ENCODE data around the gene CCDC85C. TPM values are rescaled to one million over a fixed set of nuclear protein-coding genes. Genes with fewer than 3 reads are reported as not detected.

CCDC85C gene
- total and polyA plus RNA-seq, 3 donors from 2014 or later = 25.6 to 28.3 (median 26.4) TPM

DNA sequence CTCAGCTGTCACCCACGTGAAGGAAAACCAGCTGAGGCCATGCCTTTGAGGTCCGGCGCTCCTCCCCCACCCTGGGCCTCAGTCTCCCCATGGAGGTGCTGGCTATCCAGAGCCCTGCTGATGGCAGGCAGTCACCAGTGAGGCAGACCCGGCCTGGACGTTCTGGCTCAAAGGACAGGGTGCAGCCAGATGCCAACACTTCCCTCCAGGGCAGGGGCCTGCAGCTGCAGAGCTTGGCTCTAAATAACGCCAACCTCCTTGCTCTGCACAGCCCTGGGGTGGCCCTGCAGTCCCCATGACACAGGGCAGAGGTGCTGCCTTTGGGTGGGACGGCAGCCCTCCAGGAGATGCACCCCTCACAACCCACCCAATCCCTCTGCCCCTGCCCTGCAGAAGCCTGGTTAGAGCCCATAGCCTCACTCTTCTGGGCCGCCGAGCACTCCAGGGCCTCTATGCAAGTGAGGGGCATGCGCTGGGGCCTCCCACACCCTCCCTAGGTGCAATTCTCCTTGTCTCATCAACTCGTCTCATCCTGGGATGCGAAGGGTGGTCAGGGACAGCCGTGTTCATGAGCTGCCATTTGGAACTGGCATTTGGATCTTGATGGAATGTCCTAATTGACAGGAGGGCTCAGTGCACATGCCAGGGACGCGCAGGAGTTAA lies 30.4 kb downstream of the CCDC85C start:
- DNase-seq = no peak
- H3K27me3 ChIP-seq = no peaks in the 10 kb centered on the region
- TF ChIP-seq, protein P1, sequence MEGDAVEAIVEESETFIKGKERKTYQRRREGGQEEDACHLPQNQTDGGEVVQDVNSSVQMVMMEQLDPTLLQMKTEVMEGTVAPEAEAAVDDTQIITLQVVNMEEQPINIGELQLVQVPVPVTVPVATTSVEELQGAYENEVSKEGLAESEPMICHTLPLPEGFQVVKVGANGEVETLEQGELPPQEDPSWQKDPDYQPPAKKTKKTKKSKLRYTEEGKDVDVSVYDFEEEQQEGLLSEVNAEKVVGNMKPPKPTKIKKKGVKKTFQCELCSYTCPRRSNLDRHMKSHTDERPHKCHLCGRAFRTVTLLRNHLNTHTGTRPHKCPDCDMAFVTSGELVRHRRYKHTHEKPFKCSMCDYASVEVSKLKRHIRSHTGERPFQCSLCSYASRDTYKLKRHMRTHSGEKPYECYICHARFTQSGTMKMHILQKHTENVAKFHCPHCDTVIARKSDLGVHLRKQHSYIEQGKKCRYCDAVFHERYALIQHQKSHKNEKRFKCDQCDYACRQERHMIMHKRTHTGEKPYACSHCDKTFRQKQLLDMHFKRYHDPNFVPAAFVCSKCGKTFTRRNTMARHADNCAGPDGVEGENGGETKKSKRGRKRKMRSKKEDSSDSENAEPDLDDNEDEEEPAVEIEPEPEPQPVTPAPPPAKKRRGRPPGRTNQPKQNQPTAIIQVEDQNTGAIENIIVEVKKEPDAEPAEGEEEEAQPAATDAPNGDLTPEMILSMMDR (IDR thresholded peaks at IDR 0.05) = no peak
- no peak for TF ChIP-seq POLR2A (IDR thresholded peaks at IDR 0.05)
- no peaks in the 10 kb centered on the region for H3K9me3 ChIP-seq
- H3K36me3 ChIP-seq (ENCODE audit: low read depth, missing control alignments) = no peaks in the 10 kb centered on the region
- H3K4me3 ChIP-seq = no peak overlapping the region
- H3K4me1 ChIP-seq = peaks cover 74% of the 10 kb centered on the region
- intact Hi-C loops (cut with DNase I; ENCODE audit: low total_unique reads) = no loop called here
- WGBS, 2 donors = 56 to 76% methylated on average over 11 to 15 of the region's 15 CpGs
- H3K27ac ChIP-seq = no peak overlapping the region

GRCh38 chr14:99573000-99573330 lies 31.0 kb downstream of the CCDC85C start:
- no peak for DNase-seq
- no peak overlapping the region for H3K27ac ChIP-seq
- intact Hi-C loops (cut with DNase I; ENCODE audit: low total_unique reads) = no loop called here
- H3K36me3 ChIP-seq (ENCODE audit: low read depth, missing control alignments) = no peaks in the 10 kb centered on the region
- no peaks in the 10 kb centered on the region for H3K9me3 ChIP-seq
- peaks cover 78% of the 10 kb centered on the region for H3K4me1 ChIP-seq
- H3K4me3 ChIP-seq = no peak overlapping the region
- TF ChIP-seq, protein P1 (IDR thresholded peaks at IDR 0.05) = no peak
- no peak for TF ChIP-seq POLR2A (IDR thresholded peaks at IDR 0.05)
- H3K27me3 ChIP-seq = no peaks in the 10 kb centered on the region
- WGBS, 2 donors = 78 to 85% methylated on average over 3 to 16 of the region's 16 CpGs

- no peaks in the 10 kb centered on the region for H3K27me3 ChIP-seq
- no peak overlapping the region for H3K27ac ChIP-seq
- intact Hi-C loops (cut with DNase I; ENCODE audit: low total_unique reads) = no loop called here
- peaks cover 78% of the 10 kb centered on the region for H3K4me1 ChIP-seq
- 71 to 74% methylated on average over 16 to 18 of the region's 18 CpGs for WGBS, 2 donors
- H3K36me3 ChIP-seq (ENCODE audit: low read depth, missing control alignments) = no peaks in the 10 kb centered on the region
- DNase-seq = no peak
- TF ChIP-seq, protein P1 (IDR thresholded peaks at IDR 0.05) = no peak
- no peak for TF ChIP-seq POLR2A (IDR thresholded peaks at IDR 0.05)
- no peak overlapping the region for H3K4me3 ChIP-seq
- no peaks in the 10 kb centered on the region for H3K9me3 ChIP-seq
Observed at GRCh38 chr14:99572173-99572999, 31.6 kb downstream of the CCDC85C start.

DNA sequence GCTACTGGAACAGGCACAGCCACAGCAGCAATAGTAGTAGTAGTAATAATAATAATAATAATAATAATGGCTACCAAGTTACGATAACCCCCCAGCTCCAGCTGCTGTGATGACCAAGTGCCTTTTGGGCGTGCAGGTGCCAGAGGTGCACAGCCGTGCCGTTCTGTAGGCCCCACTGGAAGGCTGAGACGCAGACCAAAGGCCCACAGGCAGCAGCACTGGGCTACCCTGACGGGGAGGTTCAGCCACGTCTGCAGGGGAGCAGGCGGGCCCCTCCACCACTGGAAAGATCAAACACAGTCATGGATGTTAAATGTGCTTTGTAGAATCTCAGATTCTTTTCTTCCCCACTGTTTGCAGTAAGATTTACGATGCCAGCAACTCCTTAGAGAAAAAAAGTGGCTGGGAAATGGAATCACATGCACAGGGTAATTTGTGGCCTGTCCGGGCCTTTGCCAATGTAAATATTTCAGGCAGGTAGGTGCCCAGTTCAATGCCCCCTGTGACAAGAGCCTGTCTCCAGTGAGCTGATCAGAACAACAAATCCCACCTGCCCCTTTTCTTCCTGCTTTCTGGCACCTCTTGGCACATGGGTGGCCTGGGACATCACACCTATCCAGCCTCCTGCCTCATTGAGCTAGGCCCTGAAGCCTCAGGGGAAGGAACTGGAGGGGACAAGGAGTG lies 32.6 kb downstream of the CCDC85C start:
- 76 to 84% methylated on average over 9 to 10 of the region's 10 CpGs for WGBS, 2 donors
- Histone ChIP-seq H3K27me3 (no peaks in the 10 kb centered on the region), H3K4me3 (no peak overlapping the region), H3K36me3 (ENCODE audit: low read depth, missing control alignments) (no peaks in the 10 kb centered on the region), H3K27ac (no peak overlapping the region), H3K9me3 (no peaks in the 10 kb centered on the region), H3K4me1 (peaks cover 68% of the 10 kb centered on the region)
- DNase-seq = no peak
- intact Hi-C loops (cut with DNase I; ENCODE audit: low total_unique reads) = no loop called here
- TF ChIP-seq, protein P1 (IDR thresholded peaks at IDR 0.05) = no peak
- no peak for TF ChIP-seq POLR2A (IDR thresholded peaks at IDR 0.05)

All from testis (tissue), 3 donors.